Esophagus muscularis mucosa (tissue), 4 donors: Measurements from ENCODE around the gene DLX3. TPM values are rescaled to one million over a fixed set of nuclear protein-coding genes. Genes with fewer than 3 reads are reported as not detected.
A peak's percentile ranks its signal among the peaks of the same experiment; 100 is the strongest.

Experiments
- DNase-seq: peaks from one replicate; pipeline ENCODE4 v3.0.0-alpha.2; 2017; ENCODE audit errors: extremely low spot score
- H3K27ac ChIP-seq, 4 donors: fragments of 200-600 bp; sonication (generic); replicated peaks in 1 of 4; 1 replicate in 3 of 4; 2 replicates in 1 of 4; pipeline ENCODE4 v1.5.1; 2016 to 2019; ENCODE audit warnings: mild to moderate bottlenecking in 1 of 4
- H3K27me3 ChIP-seq, 4 donors: fragments of 200-600 bp; sonication (generic); one replicate each; pipeline versions ENCODE4 v1.5.1 to v1.6.0; 2016 to 2019
- H3K36me3 ChIP-seq, 4 donors: fragments of 200-600 bp; sonication (generic); one replicate each; pipeline ENCODE4 v1.5.1; 2016 to 2019
- H3K4me1 ChIP-seq, 4 donors: fragments of 200-600 bp; sonication (generic); one replicate each; pipeline ENCODE4 v1.5.1; 2016 to 2019
- H3K4me3 ChIP-seq, 4 donors: fragments of 200-600 bp; sonication (generic); 1 replicate in 2 of 4; 2 replicates in 2 of 4; pipeline ENCODE4 v1.5.1; 2016 to 2019; ENCODE audit warnings: mild to moderate bottlenecking in 4 of 4, moderate library complexity in 1 of 4
- H3K9me3 ChIP-seq, 4 donors: fragments of 200-600 bp; sonication (generic); 1 replicate in 3 of 4; 2 replicates in 1 of 4; pipeline ENCODE4 v1.5.1; 2016 to 2019
- CTCF ChIP-seq, 3 experiments: fragments of 200-600 bp in 2 of 3; fragments of 450-650 bp in 1 of 3; sonication (generic) in 2 of 3; IDR thresholded peaks; one replicate each; pipeline ENCODE4 v1.5.1; 2017 to 2019; ENCODE audit warnings: antibody characterized with exemption in 3 of 3, mild to moderate bottlenecking in 2 of 3, moderate library complexity in 1 of 3
- EP300 ChIP-seq: sonication (generic); formaldehyde crosslinking; IDR thresholded peaks from one replicate; pipeline ENCODE4 v1.6.1; 2017; ENCODE audit warnings: antibody characterized with exemption
- POLR2A ChIP-seq: fragments of 450-650 bp; IDR thresholded peaks from one replicate; pipeline ENCODE4 v1.6.1; 2017; ENCODE audit warnings: antibody characterized with exemption, moderate library complexity, mild to moderate bottlenecking, low read depth
- POLR2AphosphoS5 ChIP-seq, 2 donors: sonication (generic); formaldehyde crosslinking; IDR thresholded peaks; one replicate each; pipeline ENCODE4 v1.6.1; 2017; ENCODE audit warnings: antibody characterized with exemption in 2 of 2
- WGBS: methylation state at CpG from one replicate; pipeline ENCODE4 v1.1.5; 2018; 5-methylcytosine and 5-hydroxymethylcytosine counted together
- intact Hi-C: fragments of 100-400 bp; cut with DNase I; formaldehyde crosslinking; loops from one replicate; pipeline ENCODE4 v1.15.1; 2023
- total RNA-seq, 4 donors: library from RNA; depleted of rRNA; stranded (reverse); fragments of >200 nt; gene quantifications; one replicate each; pipeline versions ENCODE4 v1.1.0 to v1.2.1, GENCODE V29; 2016

DLX3 gene
- total RNA-seq, 4 donors from 2014 or later: 0.32 TPM; not detected in 3

- Histone ChIP-seq H3K4me1 (peaks cover 27 to 40% (median 34%) of the 10 kb centered on the region in 4 donors), H3K27ac (no peak overlapping the region), H3K36me3 (no peaks in the 10 kb centered on the region), H3K27me3 (peaks cover 7 to 92% (median 70%) of the 10 kb centered on the region in 4 donors), H3K4me3 (peak overlapping the region in 2 of 4 donors; percentile 3 to 29), H3K9me3 (no peaks in the 10 kb centered on the region)
- 11% methylated on average over 18 of the region's 18 CpGs for WGBS
- TF ChIP-seq POLR2AphosphoS5 (IDR thresholded peaks at IDR 0.05) (no peak), EP300 (no peak), CTCF (IDR thresholded peaks at IDR 0.05) (no peak), POLR2A (no peak)
- intact Hi-C loops: no loop called here
- DNase-seq: no peak
Observed at GRCh38 chr17:49964303-49964768, 30.7 kb downstream of the DLX3 start.

GRCh38 chr17:49963626-49964302 lies 31.3 kb downstream of the DLX3 start:
- Histone ChIP-seq H3K4me1 (peaks cover 22 to 34% (median 28%) of the 10 kb centered on the region in 4 donors), H3K27ac (no peak overlapping the region), H3K36me3 (no peaks in the 10 kb centered on the region), H3K9me3 (no peaks in the 10 kb centered on the region), H3K4me3 (peak overlapping the region in 2 of 4 donors; percentile 3 to 29), H3K27me3 (peaks cover 1 to 91% (median 64%) of the 10 kb centered on the region in 4 donors)
- intact Hi-C loops: no loop called here
- DNase-seq: no peak
- TF ChIP-seq POLR2AphosphoS5 (IDR thresholded peaks at IDR 0.05) (peak in 1 of 2 donors; percentile 31), POLR2A (no peak)
- WGBS: 9% methylated on average over 34 of the region's 52 CpGs

- intact Hi-C loops: no loop called here
- TF ChIP-seq POLR2AphosphoS5 (IDR thresholded peaks at IDR 0.05): no peak
- no peak for TF ChIP-seq CTCF (IDR thresholded peaks at IDR 0.05)
- TF ChIP-seq EP300: no peak
- no peak for TF ChIP-seq POLR2A
- WGBS: 25% methylated on average over 4 of the region's 4 CpGs
- no peak for DNase-seq
- Histone ChIP-seq H3K36me3 (no peaks in the 10 kb centered on the region), H3K9me3 (no peaks in the 10 kb centered on the region), H3K27me3 (peaks cover 0 to 87% (median 60%) of the 10 kb centered on the region in 4 donors), H3K4me3 (no peak overlapping the region), H3K27ac (no peak overlapping the region), H3K4me1 (peaks cover 18 to 29% (median 23%) of the 10 kb centered on the region in 4 donors)
Observed at GRCh38 chr17:49963309-49963625, 31.8 kb downstream of the DLX3 start.

- TF ChIP-seq EP300: no peak
- no peak for TF ChIP-seq POLR2AphosphoS5 (IDR thresholded peaks at IDR 0.05)
- no peak for TF ChIP-seq POLR2A
- TF ChIP-seq CTCF (IDR thresholded peaks at IDR 0.05): no peak
- DNase-seq: no peak
- H3K9me3 ChIP-seq: no peaks in the 10 kb centered on the region
- no peaks in the 10 kb centered on the region for H3K36me3 ChIP-seq
- H3K4me3 ChIP-seq: no peak overlapping the region
- H3K27ac ChIP-seq: no peak overlapping the region
- WGBS: 14% methylated on average over 11 of the region's 11 CpGs
- intact Hi-C loops: no loop called here
- peaks cover 0 to 87% (median 55%) of the 10 kb centered on the region in 4 donors for H3K27me3 ChIP-seq
- H3K4me1 ChIP-seq: peaks cover 16 to 26% (median 21%) of the 10 kb centered on the region in 4 donors
Observed at GRCh38 chr17:49962599-49963308, 32.3 kb downstream of the DLX3 start.

- no peak overlapping the region for H3K4me3 ChIP-seq
- TF ChIP-seq POLR2AphosphoS5 (IDR thresholded peaks at IDR 0.05): no peak
- TF ChIP-seq EP300: no peak
- TF ChIP-seq CTCF (IDR thresholded peaks at IDR 0.05): no peak
- TF ChIP-seq POLR2A: no peak
- peaks cover 0 to 63% (median 23%) of the 10 kb centered on the region in 4 donors for H3K27me3 ChIP-seq
- DNase-seq: no peak
- no peak overlapping the region for H3K27ac ChIP-seq
- no peaks in the 10 kb centered on the region for H3K36me3 ChIP-seq
- H3K9me3 ChIP-seq: no peaks in the 10 kb centered on the region
- peaks cover 9 to 14% (median 9%) of the 10 kb centered on the region in 4 donors for H3K4me1 ChIP-seq
- WGBS: 78% methylated on average over 8 of the region's 8 CpGs
- intact Hi-C loops: loop anchor here (5.0 kb wide), 1 partner anchor 97 kb away; no protein-coding TSS in a partner anchor
Observed at GRCh38 chr17:49959183-49959935, 35.7 kb downstream of the DLX3 start.
